GM20000 (cell line): Measurements from ENCODE around the gene DNER.
A peak's percentile ranks its signal among the peaks of the same experiment; 100 is the strongest.

Experiments
- DNase-seq: peaks from one replicate; pipeline ENCODE4 v3.0.0; 2012; ENCODE audit warnings: low spot score
- TF ChIP-seq, protein P1 (sequence below): IDR thresholded peaks from 2 replicates; pipeline ENCODE4 v1.5.1; 2012; ENCODE audit warnings: mild to moderate bottlenecking, control low read depth; ENCODE audit errors: extremely low read depth, missing control alignments

DNER gene

DNA sequence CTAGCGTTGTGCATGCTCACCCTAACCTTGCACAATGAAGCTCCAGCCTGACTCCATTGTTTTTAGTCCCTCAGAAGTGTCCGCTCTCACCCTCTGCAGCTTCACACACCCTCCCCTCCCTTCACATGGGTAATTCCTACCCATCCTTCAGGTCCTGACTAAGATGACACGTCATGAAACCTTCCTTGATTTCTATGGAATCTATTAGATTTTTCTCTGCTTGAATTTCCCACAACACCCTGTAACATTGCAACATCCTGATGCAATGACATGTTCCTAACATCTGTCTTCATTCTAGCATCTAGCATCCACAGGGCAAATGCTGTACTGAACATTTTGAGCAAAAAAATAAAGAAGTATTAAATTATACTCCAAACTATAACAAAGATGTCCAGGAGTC is 366.2 kb downstream of the DNER start:
- TF ChIP-seq, protein P1, sequence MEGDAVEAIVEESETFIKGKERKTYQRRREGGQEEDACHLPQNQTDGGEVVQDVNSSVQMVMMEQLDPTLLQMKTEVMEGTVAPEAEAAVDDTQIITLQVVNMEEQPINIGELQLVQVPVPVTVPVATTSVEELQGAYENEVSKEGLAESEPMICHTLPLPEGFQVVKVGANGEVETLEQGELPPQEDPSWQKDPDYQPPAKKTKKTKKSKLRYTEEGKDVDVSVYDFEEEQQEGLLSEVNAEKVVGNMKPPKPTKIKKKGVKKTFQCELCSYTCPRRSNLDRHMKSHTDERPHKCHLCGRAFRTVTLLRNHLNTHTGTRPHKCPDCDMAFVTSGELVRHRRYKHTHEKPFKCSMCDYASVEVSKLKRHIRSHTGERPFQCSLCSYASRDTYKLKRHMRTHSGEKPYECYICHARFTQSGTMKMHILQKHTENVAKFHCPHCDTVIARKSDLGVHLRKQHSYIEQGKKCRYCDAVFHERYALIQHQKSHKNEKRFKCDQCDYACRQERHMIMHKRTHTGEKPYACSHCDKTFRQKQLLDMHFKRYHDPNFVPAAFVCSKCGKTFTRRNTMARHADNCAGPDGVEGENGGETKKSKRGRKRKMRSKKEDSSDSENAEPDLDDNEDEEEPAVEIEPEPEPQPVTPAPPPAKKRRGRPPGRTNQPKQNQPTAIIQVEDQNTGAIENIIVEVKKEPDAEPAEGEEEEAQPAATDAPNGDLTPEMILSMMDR, result no peak
- DNase-seq, result no peak

DNA sequence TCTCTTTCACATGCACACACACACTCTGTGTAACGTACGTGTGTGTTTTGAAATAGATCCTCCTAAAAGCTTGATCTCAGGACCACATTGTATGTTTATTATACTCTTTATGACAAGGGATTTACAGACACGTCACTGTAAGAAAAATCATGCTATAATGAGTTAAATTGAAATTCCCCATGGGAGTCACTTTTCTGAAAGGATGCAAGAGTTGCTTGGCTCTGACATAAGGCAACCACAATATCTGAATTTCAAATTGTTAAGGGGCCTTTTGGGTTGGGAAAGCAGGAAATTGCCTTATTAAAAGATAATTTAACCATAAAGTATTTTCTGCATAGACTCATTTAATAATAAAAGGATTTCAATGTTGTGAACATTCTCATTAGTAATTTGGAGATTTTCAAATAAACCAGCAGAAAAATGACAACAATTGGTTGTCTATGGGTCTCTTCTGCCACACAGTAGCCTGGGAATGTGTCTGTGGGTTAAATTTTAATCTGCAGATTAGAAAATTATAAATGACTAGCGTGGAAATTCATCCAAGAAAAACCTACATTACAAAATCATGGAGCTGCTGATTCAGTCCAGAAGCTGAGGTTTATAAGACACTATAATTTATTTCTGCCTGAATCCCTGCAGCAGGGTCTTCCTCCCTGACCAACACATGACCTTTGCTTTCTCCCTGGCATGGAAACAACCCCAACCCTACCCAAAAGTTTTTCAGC is 367.4 kb downstream of the DNER start:
- TF ChIP-seq, protein P1, result no peak
- no peak for DNase-seq

DNA sequence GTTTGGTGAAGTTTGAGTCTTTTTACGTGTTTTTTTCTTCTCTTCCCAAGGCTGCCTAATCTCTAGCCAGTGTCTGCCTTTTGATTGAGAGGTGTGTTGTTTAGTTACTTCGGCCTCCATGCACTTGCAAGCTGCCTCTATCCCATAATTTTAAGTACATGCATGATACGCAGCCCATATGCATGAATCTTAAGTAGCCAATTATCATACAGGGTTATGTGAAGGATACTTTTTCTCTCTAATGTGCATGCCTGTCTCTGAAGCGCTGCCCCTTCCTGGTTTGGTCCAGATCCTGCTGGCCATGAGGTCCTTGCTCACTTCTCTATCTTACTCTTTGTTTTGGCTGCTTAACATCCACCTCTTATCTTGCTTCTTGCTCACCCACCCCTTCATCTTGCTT is 369.4 kb downstream of the DNER start:
- TF ChIP-seq, protein P1, result no peak
- DNase-seq, result no peak

DNA sequence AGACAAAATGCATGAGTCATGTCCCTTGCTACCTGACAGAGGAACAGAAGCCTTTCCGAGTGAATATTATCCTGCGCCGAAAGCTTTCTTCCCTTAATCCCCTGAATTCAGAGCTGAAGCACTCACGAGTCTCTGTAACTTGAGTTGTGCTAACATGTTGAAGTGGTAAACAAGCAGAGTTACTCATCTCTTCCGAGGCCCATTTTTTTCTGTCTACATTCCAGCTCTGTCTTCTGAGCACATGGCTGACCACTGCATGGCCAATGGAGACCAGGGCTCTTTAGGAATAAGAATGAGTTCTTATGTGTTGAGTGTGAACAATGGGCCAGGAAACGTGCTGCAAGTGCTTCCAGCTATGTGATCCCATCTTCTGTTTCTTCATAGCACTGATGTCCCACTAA is 370.2 kb downstream of the DNER start:
- TF ChIP-seq, protein P1, result no peak
- no peak for DNase-seq

DNA sequence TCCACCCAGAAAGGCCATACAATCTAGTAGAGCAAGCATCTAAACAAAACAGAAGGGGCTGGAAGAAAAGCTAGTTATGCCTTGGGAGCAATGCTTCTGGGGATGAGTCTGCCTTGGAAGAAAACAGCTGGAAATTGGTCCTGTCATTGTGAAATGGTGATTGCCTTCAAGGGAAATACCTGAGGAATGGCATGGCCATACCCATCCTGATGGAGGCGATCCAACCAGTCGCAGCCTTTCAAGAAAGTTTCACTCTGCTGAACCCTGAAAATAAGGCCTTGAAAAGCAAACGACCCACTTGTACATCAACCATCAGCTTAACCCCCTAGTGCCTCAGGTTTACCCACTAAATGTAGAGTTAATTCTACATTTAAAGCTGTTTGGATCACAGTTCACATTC is 370.7 kb downstream of the DNER start:
- DNase-seq, result no peak
- TF ChIP-seq, protein P1, result no peak

DNA sequence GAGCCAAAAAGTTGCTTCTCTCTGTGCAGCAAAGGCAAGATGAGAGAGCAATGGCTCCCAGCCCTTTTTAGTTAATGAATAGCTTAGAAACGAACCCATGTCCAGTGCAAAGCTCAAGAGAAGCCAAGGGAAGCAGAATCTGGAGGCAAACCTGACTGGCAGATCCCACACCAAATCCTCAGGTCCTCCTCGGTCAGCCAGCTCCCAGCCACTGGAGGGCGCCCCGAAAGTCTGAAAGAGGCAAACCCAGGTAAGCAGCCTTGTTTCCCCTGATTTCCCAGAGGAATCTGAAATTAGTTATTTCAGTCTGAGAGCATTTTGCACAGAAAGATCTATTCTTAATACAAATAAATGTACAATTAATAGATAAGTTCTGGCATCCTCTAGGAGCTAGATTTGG is 372.0 kb downstream of the DNER start:
- TF ChIP-seq, protein P1, result peak; percentile 42
- DNase-seq, result no peak

DNA sequence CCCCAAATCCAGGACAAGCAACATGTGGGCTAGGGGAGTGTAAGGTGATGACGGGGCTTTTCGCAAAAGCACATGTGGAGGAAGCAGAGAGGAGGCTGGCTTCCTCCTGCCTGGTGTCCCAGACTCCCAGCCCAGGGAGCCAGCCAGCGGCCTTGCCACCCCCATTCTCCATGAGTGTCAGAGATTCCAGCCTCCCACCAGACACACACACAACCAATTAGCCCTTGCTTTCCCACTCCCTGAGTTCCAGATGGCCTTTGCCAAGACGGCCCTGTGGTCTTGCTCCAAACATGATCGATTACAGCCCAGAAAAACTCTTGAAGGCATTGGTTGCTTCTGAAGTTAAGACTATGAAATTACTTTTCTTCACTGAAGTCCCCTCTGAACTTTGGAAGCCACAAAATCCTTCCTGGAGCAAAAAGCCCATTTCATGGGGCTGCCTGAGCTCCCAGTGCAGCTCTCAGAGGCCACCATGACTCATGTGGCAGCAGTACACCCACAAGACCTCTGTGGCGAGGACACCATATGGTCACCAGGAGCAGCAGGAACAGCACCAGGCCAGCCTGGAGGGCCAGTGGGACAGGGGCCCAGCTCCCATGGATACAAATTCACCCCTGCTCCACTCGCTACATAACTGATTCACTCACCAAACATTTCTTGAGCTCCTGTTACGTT is 374.1 kb downstream of the DNER start:
- DNase-seq, result no peak
- TF ChIP-seq, protein P1, result no peak
